GM19463 (cell line): Measurements from ENCODE around the gene GLS.

Source experiments
- ATAC-seq: cut with Tn5 transposase; IDR thresholded peaks from one replicate; pipeline ENCODE4 v1.9.1; 2021; ENCODE audit warnings: mild to moderate bottlenecking, moderate library complexity; ENCODE audit not compliant: unreplicated experiment

GLS gene

GRCh38 chr2:190968522-190968921, 87.9 kb downstream of the GLS start:
- ATAC-seq: no peak

GRCh38 chr2:190970160-190970559, 89.5 kb downstream of the GLS start:
- ATAC-seq: no peak

GRCh38 chr2:190970873-190971506, 90.4 kb downstream of the GLS start:
- no peak for ATAC-seq

- no peak for ATAC-seq
Measured at GRCh38 chr2:190972213-190972612, 91.6 kb downstream of the GLS start.

- ATAC-seq: no peak
Measured at GRCh38 chr2:190972846-190973245, 92.2 kb downstream of the GLS start.

DNA sequence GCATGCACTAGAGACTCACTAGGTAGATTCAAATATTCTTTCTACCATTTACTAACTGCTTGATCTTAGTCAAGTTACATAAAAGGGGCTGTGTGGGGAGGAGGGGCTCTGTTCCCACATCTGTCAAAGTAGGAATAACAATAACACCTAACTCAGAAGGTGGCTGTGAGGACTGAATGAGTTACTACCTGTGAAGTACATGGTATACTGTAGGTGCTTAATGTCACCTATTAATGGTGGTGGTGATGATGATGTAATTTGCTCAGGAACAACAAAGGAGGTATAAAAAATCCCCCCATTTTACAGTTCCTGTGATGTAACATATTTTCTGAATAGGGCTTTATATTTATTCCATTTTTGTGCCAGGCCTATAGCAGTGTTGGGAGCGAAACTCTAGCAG, 92.6 kb downstream of the GLS start:
- no peak for ATAC-seq

GRCh38 chr2:190973726-190974628, 93.4 kb downstream of the GLS start:
- no peak for ATAC-seq

DNA sequence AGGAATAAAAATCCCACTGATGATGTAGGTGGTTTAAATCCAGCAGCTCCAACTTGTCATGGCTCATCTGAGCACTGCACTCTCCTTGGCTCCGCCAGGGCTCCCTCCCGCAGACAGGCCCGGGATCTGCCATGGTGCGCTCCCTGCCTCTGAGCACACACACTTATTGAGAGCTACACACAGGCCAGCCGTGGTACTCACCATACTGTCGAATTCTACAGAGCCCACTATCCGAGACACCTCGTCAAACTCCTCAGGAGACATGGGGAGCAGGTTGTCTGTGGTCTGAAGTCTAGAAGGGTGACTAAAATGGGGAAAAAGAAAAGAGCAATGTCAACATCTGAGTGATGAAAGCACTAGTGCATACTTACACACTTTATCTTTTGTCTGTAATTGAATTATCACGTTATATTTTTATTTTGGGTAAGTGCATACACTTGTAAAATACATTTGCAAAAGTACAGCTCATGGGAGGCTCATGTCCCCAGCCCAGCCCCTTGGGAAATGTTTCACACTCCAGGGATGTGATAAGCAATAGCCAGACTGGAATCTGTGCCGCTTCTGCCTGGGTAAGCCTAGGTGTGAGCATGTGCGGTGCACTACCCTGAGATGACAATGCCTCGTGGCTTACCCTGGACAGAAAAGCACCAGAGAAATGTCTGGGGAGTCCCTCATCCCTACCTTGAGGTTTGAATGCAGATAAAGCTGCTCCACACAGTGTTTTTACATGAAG, 94.2 kb downstream of the GLS start:
- ATAC-seq: no peak

DNA sequence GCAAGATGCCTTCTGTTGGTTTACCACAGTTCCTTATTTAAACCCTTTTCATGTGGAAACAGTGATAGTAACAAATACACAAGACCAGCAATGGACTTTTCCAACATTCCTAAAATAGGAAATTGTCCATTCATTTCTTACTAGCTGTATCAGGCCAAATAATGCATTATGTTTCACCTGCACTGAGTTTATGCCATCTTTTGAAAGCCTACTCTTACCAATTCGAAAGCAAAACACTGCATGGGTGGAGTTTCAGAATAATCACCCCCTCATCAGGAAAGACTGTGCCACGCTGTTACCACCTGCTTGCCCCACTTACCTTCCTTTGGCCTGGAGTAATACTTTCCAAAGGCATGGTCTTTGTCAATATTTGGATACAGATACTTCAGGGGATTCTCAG, 95.9 kb downstream of the GLS start:
- ATAC-seq: no peak

DNA sequence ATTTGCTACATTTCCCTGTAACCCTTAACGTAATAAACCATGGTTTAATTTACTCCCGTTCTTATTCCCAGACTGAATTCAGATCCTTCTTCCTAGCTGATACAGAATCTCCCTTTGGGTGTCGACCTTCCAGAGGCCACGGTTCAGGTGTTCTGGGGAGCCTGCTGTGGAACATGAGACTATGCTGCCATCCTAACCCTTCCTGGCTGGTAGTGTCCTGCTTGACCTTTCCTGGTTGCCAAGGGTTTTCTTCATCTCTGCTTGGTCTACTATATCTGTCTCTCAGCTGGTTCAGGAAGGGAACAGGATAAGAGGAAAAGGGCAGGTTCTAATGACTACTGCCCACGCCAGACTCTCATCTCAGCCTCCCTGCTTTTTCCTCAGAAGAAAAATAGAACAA, 96.9 kb downstream of the GLS start:
- no peak for ATAC-seq

- no peak for ATAC-seq
Measured at GRCh38 chr2:190978389-190979053, 97.9 kb downstream of the GLS start.

GRCh38 chr2:190979906-190980629, 99.4 kb downstream of the GLS start:
- ATAC-seq: no peak

DNA sequence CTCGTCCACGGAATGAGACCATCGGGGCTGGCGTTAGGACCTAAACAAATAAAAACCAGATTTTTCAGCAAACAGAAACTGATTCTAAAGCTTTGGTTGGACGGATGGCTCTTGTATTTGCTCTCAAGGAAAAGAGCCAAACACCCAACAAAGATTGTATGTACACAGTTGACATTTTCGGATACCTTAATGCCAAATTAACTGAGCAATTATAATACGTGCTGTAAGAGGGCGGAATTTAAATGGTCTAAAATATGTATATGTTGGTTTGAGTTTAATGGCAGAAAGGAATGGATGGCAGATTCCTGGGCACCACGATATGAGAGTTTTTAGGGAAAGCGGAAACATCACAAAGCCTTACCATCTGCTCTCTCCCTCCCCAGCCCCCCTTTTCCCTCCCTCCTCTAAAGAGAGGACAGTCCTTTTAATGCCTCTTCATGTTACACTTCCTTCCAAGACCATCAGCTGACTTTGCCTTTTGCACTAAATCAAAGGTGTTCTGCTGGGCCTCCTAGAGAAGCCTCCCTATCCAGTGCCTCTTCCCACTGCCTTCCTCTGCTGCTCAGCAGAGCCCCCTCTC, 100.1 kb downstream of the GLS start:
- ATAC-seq: no peak

DNA sequence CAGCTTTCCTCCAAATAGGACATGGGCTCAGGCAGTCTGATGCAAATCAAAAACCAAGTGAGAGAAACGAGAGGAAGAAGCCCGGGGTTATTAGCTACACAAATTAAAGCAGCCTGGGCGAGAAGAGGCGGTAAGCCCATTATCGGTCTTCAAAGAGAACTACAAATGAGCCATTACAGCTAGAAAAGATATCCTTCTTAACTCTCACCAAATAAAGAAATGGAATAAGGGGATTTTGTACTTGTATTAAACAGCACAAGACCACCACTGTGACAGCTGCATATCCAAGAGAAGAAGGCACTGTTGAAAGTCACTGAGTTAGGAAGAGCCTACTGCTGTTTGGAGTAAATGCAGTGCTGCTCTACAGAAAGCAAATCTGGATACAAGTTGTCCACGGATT, 100.7 kb downstream of the GLS start:
- no peak for ATAC-seq

- ATAC-seq: no peak
Measured at GRCh38 chr2:190981733-190982132, 101.1 kb downstream of the GLS start.

DNA sequence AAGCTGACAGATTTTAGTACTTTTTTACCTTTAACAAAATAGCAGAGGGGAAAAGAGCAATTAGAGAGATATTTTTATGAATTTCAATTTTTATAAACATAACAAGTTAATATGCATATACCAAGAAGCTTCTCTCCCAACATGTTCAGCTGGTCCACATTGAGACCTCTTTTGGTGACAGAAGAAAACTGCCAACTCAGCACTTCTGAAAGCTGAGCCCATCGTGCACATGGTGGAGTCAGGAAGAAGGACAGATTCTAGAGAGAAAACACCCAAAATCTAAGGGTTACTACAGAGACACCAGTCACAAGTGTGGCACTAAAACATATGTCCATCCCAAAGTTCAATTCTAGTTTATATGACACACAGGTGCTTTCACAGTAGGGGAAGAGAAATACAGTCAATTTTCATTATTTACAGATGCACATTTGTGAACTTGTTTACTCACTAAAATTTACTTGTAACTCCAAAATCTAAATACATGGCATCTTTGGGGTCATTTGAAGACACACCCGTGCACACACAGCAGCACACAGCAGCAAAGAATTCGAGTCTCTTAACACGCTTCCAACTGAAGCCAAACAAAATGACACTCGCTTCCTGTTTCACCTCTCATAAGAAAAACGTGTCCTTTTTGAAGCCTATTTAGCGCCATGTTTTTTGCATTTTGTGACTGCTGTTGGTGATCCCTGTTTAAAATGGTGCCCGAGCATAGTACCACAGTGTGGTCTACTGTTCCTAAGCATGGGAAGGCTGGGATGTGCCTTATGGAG, 101.8 kb downstream of the GLS start:
- no peak for ATAC-seq

DNA sequence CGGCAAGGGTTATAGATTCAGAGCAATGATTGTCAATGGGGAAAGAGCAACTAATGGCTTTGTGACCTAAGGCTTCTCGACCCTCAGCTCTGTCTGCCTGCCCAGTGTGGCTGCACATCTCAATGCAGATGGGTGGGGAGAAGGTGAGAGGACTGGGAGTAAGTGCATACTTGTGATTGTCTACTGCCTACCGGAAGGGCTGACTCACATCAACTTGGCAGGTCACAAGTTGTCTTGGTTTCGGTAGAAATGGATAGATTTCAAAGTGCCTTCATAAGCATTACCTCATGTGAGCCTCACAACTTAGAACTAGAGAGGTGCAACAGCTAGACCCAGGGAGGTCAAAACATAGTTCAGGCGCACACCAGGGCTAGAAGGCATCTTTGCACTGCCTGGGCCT, 104.0 kb downstream of the GLS start:
- ATAC-seq: no peak

DNA sequence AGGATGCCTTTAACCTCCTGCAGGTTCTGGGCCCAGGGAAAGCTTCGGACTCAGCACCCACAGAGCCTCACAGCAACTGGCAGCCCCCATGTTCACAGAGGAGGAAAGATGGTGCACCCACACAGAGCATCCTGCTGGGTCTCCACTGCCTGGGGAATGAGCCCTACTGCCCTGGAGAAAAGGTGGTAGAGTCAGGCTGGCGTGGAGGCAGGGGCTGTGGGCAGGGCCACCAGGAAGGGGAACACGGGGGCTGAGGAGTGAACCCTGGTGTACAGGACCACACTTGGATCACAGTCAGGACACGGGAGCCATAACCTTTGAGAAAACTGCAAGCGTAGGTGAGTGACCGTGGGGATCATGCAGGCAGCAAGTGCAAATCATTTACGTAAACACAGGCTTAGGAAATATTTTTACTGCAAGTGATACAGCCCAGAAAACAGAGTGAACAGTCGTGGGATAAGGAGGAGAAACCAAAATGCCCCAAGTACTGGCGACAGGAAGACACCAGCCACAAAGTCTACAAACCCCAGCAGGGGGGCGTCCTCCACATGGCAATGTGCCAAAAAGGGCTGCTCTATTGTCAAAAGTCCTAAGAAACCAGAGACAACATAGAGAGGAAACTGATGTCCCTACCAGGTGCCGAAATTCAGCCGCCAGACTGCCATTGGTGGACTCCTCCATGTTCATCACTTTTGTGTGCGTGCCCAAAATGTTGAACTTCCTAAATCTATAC, 105.8 kb downstream of the GLS start:
- ATAC-seq: no peak

DNA sequence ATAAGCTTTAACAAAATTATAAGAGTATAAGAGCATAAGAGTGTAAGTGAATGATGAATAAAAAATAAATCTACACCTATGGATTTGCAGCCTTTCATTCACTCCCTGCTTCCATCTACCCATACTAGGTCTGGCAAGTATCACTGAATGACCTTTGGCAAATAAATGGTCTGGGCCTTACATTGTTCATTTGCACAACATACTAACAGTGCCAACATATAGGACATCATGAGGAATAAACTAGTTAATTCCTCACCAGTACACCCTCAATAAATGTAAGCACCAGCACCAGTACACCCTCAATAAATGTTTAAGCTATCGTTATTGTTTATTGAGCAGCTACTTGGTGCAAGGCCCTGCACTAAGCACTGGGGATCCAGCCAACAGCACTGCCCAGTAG, 106.5 kb downstream of the GLS start:
- ATAC-seq: no peak
